Natural killer cell (primary cell): ENCODE results near the gene MIXL1. TPM values are rescaled to one million over a fixed set of nuclear protein-coding genes. Genes with fewer than 3 reads are reported as not detected.

Source experiments
- ATAC-seq, 3 donors: fragments of 150-1000 bp in 2 of 3; fragments of 200-7000 bp in 1 of 3; cut with Tn5 transposase; 1 replicate in 1 of 3; 2 replicates in 2 of 3; pipeline ENCODE4 v1.10.0; 2021; ENCODE audit warnings: mild to moderate bottlenecking in 2 of 3, moderate library complexity in 2 of 3
- DNase-seq, 2 donors: peaks; one replicate each; pipeline versions ENCODE4 v3.0.0 to v3.0.0-alpha.2; 2013 to 2021; ENCODE audit warnings: mixed read lengths in 1 of 2
- H3K27ac ChIP-seq: one replicate; pipeline ENCODE4 v1.5.1; 2013; ENCODE audit warnings: mild to moderate bottlenecking, low read length
- H3K27me3 ChIP-seq: one replicate; pipeline ENCODE4 v1.6.1; 2013; ENCODE audit warnings: low read length; ENCODE audit not compliant: control insufficient read depth, insufficient read depth
- H3K36me3 ChIP-seq: one replicate; pipeline ENCODE4 v1.6.1; 2013; ENCODE audit warnings: low read length; ENCODE audit not compliant: control insufficient read depth, insufficient read depth
- H3K4me1 ChIP-seq: one replicate; pipeline ENCODE4 v1.6.1; 2013; ENCODE audit warnings: low read length; ENCODE audit not compliant: control insufficient read depth, insufficient read depth
- H3K4me3 ChIP-seq: one replicate; pipeline ENCODE4 v1.5.1; 2013; ENCODE audit warnings: low read length
- H3K9me3 ChIP-seq: one replicate; pipeline ENCODE4 v1.6.1; 2013; ENCODE audit warnings: low read length; ENCODE audit not compliant: control insufficient read depth, insufficient read depth
- H3K27ac Mint-ChIP-seq, 2 donors: one replicate each; pipeline ENCODE4 v1.8.0; 2022; ENCODE audit warnings: mild to moderate bottlenecking in 2 of 2, mixed read lengths in 2 of 2, moderate library complexity in 1 of 2
- H3K27me3 Mint-ChIP-seq, 2 donors: one replicate each; pipeline ENCODE4 v1.8.0; 2022; ENCODE audit warnings: low read depth in 2 of 2, mixed read lengths in 2 of 2
- H3K36me3 Mint-ChIP-seq: one replicate; pipeline ENCODE4 v1.8.0; 2022; ENCODE audit warnings: mixed read lengths
- H3K4me1 Mint-ChIP-seq, 2 donors: one replicate each; pipeline ENCODE4 v1.8.0; 2022; ENCODE audit warnings: mixed read lengths in 2 of 2
- H3K4me3 Mint-ChIP-seq: one replicate; pipeline ENCODE4 v1.8.0; 2022; ENCODE audit warnings: mild to moderate bottlenecking, moderate library complexity, mixed read lengths
- H3K9me3 Mint-ChIP-seq, 2 donors: one replicate each; pipeline ENCODE4 v1.8.0; 2022; ENCODE audit warnings: mixed read lengths in 2 of 2
- CTCF ChIP-seq: fragments of 200-600 bp; IDR thresholded peaks from one replicate; pipeline ENCODE4 v1.8.0; 2022; ENCODE audit warnings: antibody characterized with exemption
- WGBS: methylation state at CpG from one replicate; pipeline ENCODE4 v1.1.7; 2013; ENCODE audit warnings: missing lambda C conversion rate; ENCODE audit not compliant: insufficient coverage; 5-methylcytosine and 5-hydroxymethylcytosine counted together
- intact Hi-C: fragments of 100-400 bp; cut with micrococcal nuclease; formaldehyde crosslinking; loops from one replicate; pipeline ENCODE4 v1.14.2; 2022
- total RNA-seq, 4 donors: library from RNA; stranded (reverse); fragments of 120-200 nt in 1 of 4; gene quantifications; one replicate each; pipeline versions ENCODE4 v1.2.3 to v1.2.4, GENCODE V29; 2013 to 2022

Gene MIXL1
- total RNA-seq, 3 donors from 2014 or later (not counting 1 experiment from before 2014, with no cell fraction given) = 0.58 TPM; not detected in 2

DNA sequence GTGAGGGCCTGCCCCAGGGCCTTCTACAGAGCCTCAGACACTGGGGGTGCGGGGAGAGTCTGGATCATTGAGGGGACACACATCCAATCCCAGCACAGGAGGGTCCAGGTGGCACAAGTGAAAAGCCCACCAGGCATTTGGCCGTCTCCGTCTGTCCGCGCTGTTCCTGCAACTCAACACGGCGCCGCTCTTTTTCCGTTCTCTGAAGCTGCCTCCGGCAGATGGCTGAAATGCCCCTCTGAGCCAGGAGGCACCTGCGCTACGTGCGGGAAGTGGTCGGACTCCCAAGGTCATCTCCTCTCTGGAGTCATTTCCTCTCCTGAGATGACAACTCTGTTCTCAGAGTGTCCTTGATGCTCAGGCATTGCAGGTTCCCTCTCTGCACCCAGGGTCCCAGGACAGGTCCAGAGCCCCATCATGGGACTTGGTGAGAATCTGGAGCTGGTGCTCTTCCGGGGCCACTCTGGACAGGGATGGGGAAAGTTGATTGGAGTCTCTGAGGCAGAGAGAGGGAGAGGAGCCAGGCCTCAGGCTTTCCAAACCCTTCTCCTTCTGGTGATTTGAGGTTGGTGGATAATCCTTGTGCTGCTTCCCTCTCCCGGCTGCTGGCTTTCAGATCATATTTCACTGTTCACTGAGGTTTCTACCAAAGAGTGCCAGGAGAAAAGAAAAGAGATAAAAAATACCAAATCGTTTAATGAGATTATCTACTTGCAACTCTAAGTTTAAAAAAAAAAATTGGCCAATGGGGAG lies 14.0 kb upstream of the MIXL1 start:
- H3K4me3 Mint-ChIP-seq = no peak overlapping the region
- no peaks in the 10 kb centered on the region for H3K9me3 Mint-ChIP-seq
- no peaks in the 10 kb centered on the region for H3K27me3 Mint-ChIP-seq
- H3K27ac Mint-ChIP-seq = no peak overlapping the region
- no peak overlapping the region for H3K27ac ChIP-seq
- TF ChIP-seq CTCF = no peak
- ATAC-seq = peak in 1 of 3 donors; percentile 22
- no peaks in the 10 kb centered on the region for H3K4me1 ChIP-seq
- no peaks in the 10 kb centered on the region for H3K36me3 ChIP-seq
- H3K36me3 Mint-ChIP-seq = no peaks in the 10 kb centered on the region
- no peaks in the 10 kb centered on the region for H3K9me3 ChIP-seq
- intact Hi-C loops = no loop called here
- H3K4me3 ChIP-seq = no peak overlapping the region
- no peak for DNase-seq
- no peaks in the 10 kb centered on the region for H3K4me1 Mint-ChIP-seq
- no peaks in the 10 kb centered on the region for H3K27me3 ChIP-seq
- 94% methylated on average over 16 of the region's 17 CpGs for WGBS

GRCh38 chr1:226210571-226211176 lies 12.8 kb upstream of the MIXL1 start:
- Histone ChIP-seq H3K27me3 (no peaks in the 10 kb centered on the region), H3K9me3 (no peaks in the 10 kb centered on the region), H3K4me3 (no peak overlapping the region), H3K36me3 (no peaks in the 10 kb centered on the region), H3K27ac (no peak overlapping the region), H3K4me1 (no peaks in the 10 kb centered on the region)
- intact Hi-C loops = no loop called here
- H3K27me3 Mint-ChIP-seq = no peaks in the 10 kb centered on the region
- TF ChIP-seq CTCF = no peak
- H3K27ac Mint-ChIP-seq = no peak overlapping the region
- no peaks in the 10 kb centered on the region for H3K9me3 Mint-ChIP-seq
- DNase-seq (no peak), ATAC-seq (no peak)
- WGBS = 78% methylated on average over 7 of the region's 7 CpGs
- H3K36me3 Mint-ChIP-seq = no peaks in the 10 kb centered on the region
- no peak overlapping the region for H3K4me3 Mint-ChIP-seq
- no peaks in the 10 kb centered on the region for H3K4me1 Mint-ChIP-seq

DNA sequence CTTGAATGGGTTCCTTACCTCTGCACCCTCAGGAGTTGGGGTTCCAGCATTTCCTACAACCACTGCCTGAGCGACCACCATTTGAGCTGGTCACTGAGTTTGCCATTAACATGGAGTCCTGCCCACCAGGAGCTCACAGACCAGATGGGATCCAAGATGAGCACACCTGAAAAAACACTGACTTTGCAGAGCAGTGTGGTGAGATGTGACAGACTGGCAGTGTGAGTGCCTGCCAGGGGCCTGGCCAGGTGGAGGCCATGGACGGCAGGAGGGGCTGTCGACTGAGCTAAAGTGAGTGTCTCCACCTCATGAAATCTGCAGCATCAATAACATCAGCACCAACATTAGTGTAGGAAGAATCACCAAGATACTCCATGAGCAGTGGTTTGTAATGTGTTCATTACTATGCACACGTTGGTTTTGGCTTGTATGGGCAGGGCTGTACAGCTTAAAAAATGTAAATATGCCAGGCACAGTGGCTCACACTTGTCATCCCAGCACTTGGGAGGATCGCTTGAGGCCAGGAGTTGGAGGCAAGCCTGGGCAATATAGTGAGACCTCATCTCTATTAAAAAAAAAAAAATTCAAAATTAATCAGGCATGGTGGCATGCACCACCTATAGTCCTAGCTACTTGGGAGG lies 12.2 kb upstream of the MIXL1 start:
- H3K36me3 ChIP-seq = no peaks in the 10 kb centered on the region
- H3K9me3 Mint-ChIP-seq = no peaks in the 10 kb centered on the region
- no peaks in the 10 kb centered on the region for H3K4me1 Mint-ChIP-seq
- H3K27ac Mint-ChIP-seq = no peak overlapping the region
- H3K27me3 Mint-ChIP-seq = no peaks in the 10 kb centered on the region
- no peak for TF ChIP-seq CTCF
- H3K9me3 ChIP-seq = no peaks in the 10 kb centered on the region
- ATAC-seq (no peak), DNase-seq (no peak)
- H3K27ac ChIP-seq = no peak overlapping the region
- H3K4me1 ChIP-seq = no peaks in the 10 kb centered on the region
- no peaks in the 10 kb centered on the region for H3K36me3 Mint-ChIP-seq
- H3K4me3 ChIP-seq = no peak overlapping the region
- H3K4me3 Mint-ChIP-seq = no peak overlapping the region
- 91% methylated on average over 4 of the region's 5 CpGs for WGBS
- intact Hi-C loops = no loop called here
- H3K27me3 ChIP-seq = no peaks in the 10 kb centered on the region
